A673 (cell line): ENCODE data around the gene ST7. TPM values are rescaled to one million over a fixed set of nuclear protein-coding genes. Genes with fewer than 3 reads are reported as not detected.

Source experiments
- BruUV-seq: library from RNA; stranded (reverse); fragments of 400-500 nt; replicated peaks from 2 replicates; lab custom pipeline; 2021; lab: Mats Ljungman, UMichigan
- CTCF ChIA-PET: fragments of 300-600 bp; sonication (Branson Sonifier 250); formaldehyde crosslinking; loops from one replicate; lab custom pipeline; 2022; ENCODE audit warnings: antibody characterized with exemption; lab: Charles Lee
- POLR2A ChIA-PET: fragments of 300-600 bp; sonication (Branson Sonifier 250); formaldehyde crosslinking; loops from one replicate; lab custom pipeline; 2022; ENCODE audit warnings: antibody characterized with exemption; ENCODE audit not compliant: low non-redundant PET; lab: Charles Lee
- DNase-seq: peaks from one replicate; pipeline ENCODE4 v3.0.0-alpha.2; 2015; ENCODE audit warnings: low spot score
- H3K27ac ChIP-seq: fragments of 200-600 bp; sonication (generic); 2 replicates; pipeline ENCODE4 v1.5.1; 2016; ENCODE audit warnings: mixed run types, low read depth, mild to moderate bottlenecking, mixed read lengths, antibody characterized with exemption, low read length; ENCODE audit not compliant: poor library complexity, severe bottlenecking
- H3K27me3 ChIP-seq: fragments of 200-600 bp; sonication (generic); replicated peaks from 2 replicates; pipeline ENCODE4 v1.6.1; 2017; ENCODE audit warnings: mixed run types, low read depth, mild to moderate bottlenecking, mixed read lengths, antibody characterized with exemption, low read length; ENCODE audit not compliant: insufficient read depth, poor library complexity
- H3K36me3 ChIP-seq: fragments of 200-600 bp; sonication (generic); 2 replicates; pipeline ENCODE4 v1.6.1; 2016; ENCODE audit warnings: mixed run types, mild to moderate bottlenecking, mixed read lengths, antibody characterized with exemption, low read length; ENCODE audit not compliant: insufficient read depth, poor library complexity, severe bottlenecking
- H3K4me1 ChIP-seq: fragments of 200-600 bp; sonication (generic); 2 replicates; pipeline ENCODE4 v1.6.1; 2017; ENCODE audit warnings: mixed run types, mild to moderate bottlenecking, mixed read lengths, antibody characterized with exemption, low read length; ENCODE audit not compliant: insufficient read depth, poor library complexity, severe bottlenecking
- H3K4me3 ChIP-seq: fragments of 200-600 bp; sonication (generic); 2 replicates; pipeline ENCODE4 v1.5.1; 2016; ENCODE audit warnings: low read depth, mixed run types, mild to moderate bottlenecking, mixed read lengths, low read length; ENCODE audit not compliant: poor library complexity, severe bottlenecking
- H3K9me3 ChIP-seq: fragments of 200-600 bp; sonication (generic); 2 replicates; pipeline ENCODE4 v1.6.1; 2016; ENCODE audit warnings: mixed run types, low read depth, mild to moderate bottlenecking, mixed read lengths, antibody characterized with exemption, low read length; ENCODE audit not compliant: poor library complexity, severe bottlenecking
- EZH2 ChIP-seq: fragments of 200-600 bp; sonication (generic); IDR thresholded peaks from 2 replicates; pipeline ENCODE4 v1.6.1; 2017; ENCODE audit warnings: borderline replicate concordance, low read depth, mild to moderate bottlenecking, mixed read lengths, antibody characterized with exemption, low read length; ENCODE audit not compliant: poor library complexity, severe bottlenecking
- intact Hi-C: fragments of 100-400 bp; cut with micrococcal nuclease; formaldehyde crosslinking; loops from one replicate; pipeline ENCODE4 v1.10.0; 2022; ENCODE audit not compliant: unreplicated experiment
- total RNA-seq: library from RNA; stranded (reverse); gene quantifications from 2 replicates; pipeline ENCODE4 v1.2.3, GENCODE V29; 2021
- TF ChIP-seq, protein P1 (sequence below): fragments of 300-800, 200-600 bp; sonication (generic); conservative IDR thresholded peaks from 2 replicates; pipeline ENCODE4 v1.5.1; 2017; ENCODE audit warnings: low read depth, mild to moderate bottlenecking, antibody characterized with exemption, low read length, moderate library complexity, mixed read lengths

Gene ST7
- total RNA-seq, 1 experiment from 2014 or later, result 24.3 TPM

DNA sequence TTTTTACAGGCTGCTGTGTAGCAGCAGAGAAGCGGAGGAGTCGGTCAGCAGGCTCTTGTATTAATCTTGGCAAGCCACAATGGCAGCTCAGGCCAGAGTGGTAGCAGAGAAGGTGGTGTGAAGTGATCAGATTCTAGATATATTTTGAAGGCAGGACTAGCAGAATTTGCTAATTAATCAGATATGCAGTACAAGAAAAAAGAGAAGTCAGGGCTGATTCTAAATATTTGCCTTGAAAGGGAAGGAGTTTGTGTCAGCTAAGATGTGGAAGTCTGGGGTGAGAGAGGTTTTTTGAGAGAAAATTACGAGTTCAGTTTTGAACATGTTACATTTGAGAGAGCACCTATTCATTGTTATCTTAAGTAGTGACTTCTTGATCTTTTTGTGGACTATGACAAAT, 193.2 kb downstream of the ST7 start:
- ChIA-PET CTCF (no interaction called here), POLR2A (no interaction called here)
- Histone ChIP-seq H3K27me3 (no peaks in the 10 kb centered on the region), H3K4me1 (no peaks in the 10 kb centered on the region), H3K27ac (no peak overlapping the region), H3K4me3 (no peak overlapping the region), H3K36me3 (no peaks in the 10 kb centered on the region), H3K9me3 (no peaks in the 10 kb centered on the region)
- intact Hi-C loops, result no loop called here
- DNase-seq, result no peak
- TF ChIP-seq, protein P1, sequence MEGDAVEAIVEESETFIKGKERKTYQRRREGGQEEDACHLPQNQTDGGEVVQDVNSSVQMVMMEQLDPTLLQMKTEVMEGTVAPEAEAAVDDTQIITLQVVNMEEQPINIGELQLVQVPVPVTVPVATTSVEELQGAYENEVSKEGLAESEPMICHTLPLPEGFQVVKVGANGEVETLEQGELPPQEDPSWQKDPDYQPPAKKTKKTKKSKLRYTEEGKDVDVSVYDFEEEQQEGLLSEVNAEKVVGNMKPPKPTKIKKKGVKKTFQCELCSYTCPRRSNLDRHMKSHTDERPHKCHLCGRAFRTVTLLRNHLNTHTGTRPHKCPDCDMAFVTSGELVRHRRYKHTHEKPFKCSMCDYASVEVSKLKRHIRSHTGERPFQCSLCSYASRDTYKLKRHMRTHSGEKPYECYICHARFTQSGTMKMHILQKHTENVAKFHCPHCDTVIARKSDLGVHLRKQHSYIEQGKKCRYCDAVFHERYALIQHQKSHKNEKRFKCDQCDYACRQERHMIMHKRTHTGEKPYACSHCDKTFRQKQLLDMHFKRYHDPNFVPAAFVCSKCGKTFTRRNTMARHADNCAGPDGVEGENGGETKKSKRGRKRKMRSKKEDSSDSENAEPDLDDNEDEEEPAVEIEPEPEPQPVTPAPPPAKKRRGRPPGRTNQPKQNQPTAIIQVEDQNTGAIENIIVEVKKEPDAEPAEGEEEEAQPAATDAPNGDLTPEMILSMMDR, result no peak
- no peak for TF ChIP-seq EZH2
- BruUV-seq, result no TSS peak

DNA sequence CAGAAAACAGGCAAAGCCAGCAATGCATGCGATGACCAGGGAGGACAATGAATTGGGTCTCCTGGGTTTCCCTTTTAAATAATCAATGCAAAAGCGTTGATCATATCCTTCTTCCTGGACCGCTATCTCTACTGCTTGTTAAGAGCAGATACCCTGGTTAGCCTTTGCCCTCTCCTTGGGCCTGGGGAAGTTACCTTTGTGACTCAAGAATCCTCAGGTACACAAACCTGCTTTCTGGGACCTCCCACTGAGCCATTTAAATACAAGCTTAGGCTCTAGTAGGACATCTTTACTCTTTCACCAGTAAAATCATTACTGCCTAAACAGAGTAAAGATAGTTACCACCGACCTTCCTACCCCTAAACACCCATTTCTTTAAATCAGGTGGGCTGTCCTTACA, 195.7 kb downstream of the ST7 start:
- intact Hi-C loops, result no loop called here
- POLR2A ChIA-PET, result no interaction called here
- BruUV-seq, result no TSS peak

DNA sequence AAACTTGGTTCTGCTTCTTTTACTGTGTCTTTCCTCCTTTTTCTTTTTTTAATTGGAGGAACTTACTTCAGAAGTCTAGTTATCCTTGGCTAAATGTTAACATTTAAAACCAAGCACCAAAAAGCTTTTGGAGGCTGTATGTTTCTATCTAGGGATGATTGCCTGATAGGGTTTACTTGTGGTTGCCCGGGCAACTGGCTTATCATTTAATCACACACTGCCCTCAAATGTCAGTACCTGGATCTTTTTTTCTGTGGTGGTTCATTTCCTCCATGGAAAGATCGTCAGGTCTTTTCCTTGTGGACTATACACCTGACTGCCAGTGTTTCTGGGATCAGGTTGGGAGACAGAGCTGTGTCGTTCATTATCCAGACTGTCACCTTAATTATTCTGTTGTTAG, 196.4 kb downstream of the ST7 start:
- H3K4me1 ChIP-seq, result no peaks in the 10 kb centered on the region
- POLR2A ChIA-PET, result no interaction called here
- no TSS peak for BruUV-seq
- H3K4me3 ChIP-seq, result no peak overlapping the region
- no peak for TF ChIP-seq EZH2
- TF ChIP-seq, protein P1, result no peak
- H3K9me3 ChIP-seq, result no peaks in the 10 kb centered on the region
- CTCF ChIA-PET, result no interaction called here
- intact Hi-C loops, result no loop called here
- H3K27me3 ChIP-seq, result no peaks in the 10 kb centered on the region
- no peak for DNase-seq
- H3K27ac ChIP-seq, result no peak overlapping the region
- H3K36me3 ChIP-seq, result no peaks in the 10 kb centered on the region

More for the DNA sequence above, 195.7 kb downstream of the ST7 start:
- CTCF ChIA-PET, result no interaction called here
- no peaks in the 10 kb centered on the region for H3K9me3 ChIP-seq
- TF ChIP-seq, protein P1, result no peak
- no peak for TF ChIP-seq EZH2
- no peaks in the 10 kb centered on the region for H3K36me3 ChIP-seq
- no peaks in the 10 kb centered on the region for H3K27me3 ChIP-seq
- no peaks in the 10 kb centered on the region for H3K4me1 ChIP-seq
- no peak overlapping the region for H3K27ac ChIP-seq
- no peak for DNase-seq
- no peak overlapping the region for H3K4me3 ChIP-seq
